Fibroblast of skin of scalp (primary cell): Measurements from ENCODE around the gene SNAP91.

Experiments
- DNase-seq: peaks from one replicate; pipeline ENCODE4 v3.0.0-alpha.2; 2013

SNAP91 gene

GRCh38 chr6:83539678-83540077 lies 169.2 kb downstream of the SNAP91 start:
- no peak for DNase-seq

- no peak for DNase-seq
Observed at GRCh38 chr6:83536647-83537589, 172.0 kb downstream of the SNAP91 start.

- DNase-seq: peak; percentile 28
Observed at GRCh38 chr6:83536034-83536646, 172.8 kb downstream of the SNAP91 start.

- DNase-seq: peak; percentile 37
Observed at GRCh38 chr6:83518816-83519480, 190.0 kb downstream of the SNAP91 start.

GRCh38 chr6:83517500-83517899 lies 191.4 kb downstream of the SNAP91 start:
- DNase-seq: no peak

- peak; percentile 47 for DNase-seq
Observed at GRCh38 chr6:83514866-83515466, 193.9 kb downstream of the SNAP91 start.

- DNase-seq: no peak
Observed at GRCh38 chr6:83514466-83514865, 194.4 kb downstream of the SNAP91 start.

- peak; percentile 57 for DNase-seq
Observed at GRCh38 chr6:83511901-83512681, 196.8 kb downstream of the SNAP91 start, which contains the start of gene PRSS35. Gene PRSS35, plus strand, starts transcription at chr6:83512534. Its CDS starts 10,908 bp downstream, at chr6:83523442.

- no peak for DNase-seq
Observed at GRCh38 chr6:83511266-83511665, 197.6 kb downstream of the SNAP91 start.

GRCh38 chr6:83510791-83511190 lies 198.1 kb downstream of the SNAP91 start:
- no peak for DNase-seq

GRCh38 chr6:83509441-83509840 lies 199.5 kb downstream of the SNAP91 start:
- DNase-seq: peak; percentile 5

GRCh38 chr6:83505356-83505755 lies 203.5 kb downstream of the SNAP91 start:
- DNase-seq: no peak
